Spinal cord (tissue), 10 donors: ENCODE measurements around the gene SPATA31D4. TPM values are rescaled to one million over a fixed set of nuclear protein-coding genes. Genes with fewer than 3 reads are reported as not detected.
"Not testable (repeated sequence)": the region's sequence is repeated elsewhere in the genome, so short reads cannot be mapped to it uniquely, and the experiment has no call there.

Experiments used
- DNase-seq, 6 donors: peaks; one replicate each; pipeline versions ENCODE4 v3.0.0 to v3.0.0-alpha.2; 2013 to 2015; ENCODE audit warnings: low spot score in 6 of 6, low read depth in 4 of 6
- H3K27ac ChIP-seq: one replicate; pipeline ENCODE4 v1.5.1; 2013; ENCODE audit warnings: low read depth, low read length, control low read depth
- H3K27me3 ChIP-seq: one replicate; pipeline ENCODE4 v1.6.1; 2013; ENCODE audit warnings: low read length; ENCODE audit not compliant: control insufficient read depth, insufficient read depth
- H3K36me3 ChIP-seq: one replicate; pipeline ENCODE4 v1.6.1; 2013; ENCODE audit warnings: low read length; ENCODE audit not compliant: control insufficient read depth, insufficient read depth
- H3K4me1 ChIP-seq: one replicate; pipeline ENCODE4 v1.6.1; 2013; ENCODE audit warnings: low read length; ENCODE audit not compliant: control insufficient read depth, insufficient read depth
- H3K4me3 ChIP-seq: one replicate; pipeline ENCODE4 v1.5.1; 2013; ENCODE audit warnings: low read depth, low read length, control low read depth
- H3K9me3 ChIP-seq: one replicate; pipeline ENCODE4 v1.6.1; 2013; ENCODE audit warnings: low read length; ENCODE audit not compliant: control insufficient read depth, insufficient read depth
- WGBS: methylation state at CpG from one replicate; pipeline ENCODE4 v1.1.5; 2013; ENCODE audit warnings: missing lambda C conversion rate; ENCODE audit not compliant: insufficient coverage; 5-methylcytosine and 5-hydroxymethylcytosine counted together
- polyA plus RNA-seq, 2 donors: library from polyadenylated mRNA; unstranded; fragments of 120-200 nt; gene quantifications; one replicate each; pipeline ENCODE4 v1.2.1, GENCODE V29; 2013; ENCODE audit not compliant: insufficient read length in 2 of 2
- total RNA-seq, 2 donors: library from RNA; depleted of rRNA in 1 of 2; stranded (reverse); fragments of 120-200 nt in 1 of 2; fragments of >200 nt in 1 of 2; gene quantifications; one replicate each; pipeline versions ENCODE4 v1.2.3 to v1.2.4, GENCODE V29; 2013 to 2014
- donor health status: healthy.

Gene SPATA31D4
- total and polyA plus RNA-seq, 4 donors: not detected

DNA sequence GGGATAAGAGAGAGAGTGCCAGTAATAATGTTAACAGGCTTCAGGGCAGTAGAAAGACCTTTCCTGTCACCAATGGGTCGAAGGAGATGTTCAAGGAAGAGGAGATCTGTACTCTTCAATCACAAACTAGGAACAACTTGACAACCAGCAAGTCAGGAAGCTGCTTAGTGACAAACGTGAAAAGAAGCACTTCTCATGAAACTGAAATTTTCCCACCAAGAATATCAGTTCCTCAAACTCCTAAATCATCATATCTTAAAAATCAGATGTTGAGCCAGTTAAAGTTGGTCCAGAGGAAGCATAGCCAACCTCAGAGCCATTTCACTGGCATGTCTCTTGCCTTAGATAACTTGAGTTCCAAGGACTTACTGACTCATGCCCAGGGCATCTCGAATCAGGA is 20.4 kb downstream of the SPATA31D4 start:
- not testable (repeated sequence) for DNase-seq, H3K36me3 ChIP-seq, H3K9me3 ChIP-seq, H3K4me3 ChIP-seq, H3K27ac ChIP-seq, H3K27me3 ChIP-seq, H3K4me1 ChIP-seq
- no CpG with 5 or more reads among the region's 3 CpGs for WGBS

GRCh38 chr9:81953096-81953495 is 24.9 kb downstream of the SPATA31D4 start:
- no peak overlapping the region for H3K27ac ChIP-seq
- H3K27me3 ChIP-seq: no peaks in the 10 kb centered on the region
- no peak overlapping the region for H3K4me3 ChIP-seq
- WGBS: no CpG with 5 or more reads among the region's 1 CpG
- no peaks in the 10 kb centered on the region for H3K36me3 ChIP-seq
- no peaks in the 10 kb centered on the region for H3K4me1 ChIP-seq
- H3K9me3 ChIP-seq: peaks cover 11% of the 10 kb centered on the region
- DNase-seq: no peak

- Histone ChIP-seq H3K36me3 (no peaks in the 10 kb centered on the region), H3K9me3 (peaks cover 11% of the 10 kb centered on the region), H3K27me3 (no peaks in the 10 kb centered on the region), H3K4me3 (no peak overlapping the region), H3K4me1 (no peaks in the 10 kb centered on the region), H3K27ac (no peak overlapping the region)
- no peak for DNase-seq
These were observed 27.4 kb downstream of the SPATA31D4 start for GRCh38 chr9:81955625-81956024.

- WGBS: no CpG with 5 or more reads among the region's 6 CpGs
- Histone ChIP-seq H3K36me3 (no peaks in the 10 kb centered on the region), H3K27ac (no peak overlapping the region), H3K27me3 (no peaks in the 10 kb centered on the region), H3K4me3 (no peak overlapping the region), H3K9me3 (no peaks in the 10 kb centered on the region), H3K4me1 (no peaks in the 10 kb centered on the region)
- DNase-seq: no peak
These were observed 36.3 kb downstream of the SPATA31D4 start for GRCh38 chr9:81964218-81965171.

- Histone ChIP-seq H3K9me3 (no peaks in the 10 kb centered on the region), H3K27me3 (no peaks in the 10 kb centered on the region), H3K4me1 (no peaks in the 10 kb centered on the region), H3K27ac (no peak overlapping the region), H3K4me3 (no peak overlapping the region), H3K36me3 (no peaks in the 10 kb centered on the region)
- 94% methylated on average over 3 of the region's 3 CpGs for WGBS
- no peak for DNase-seq
These were observed 39.8 kb downstream of the SPATA31D4 start for GRCh38 chr9:81968026-81968425.

DNA sequence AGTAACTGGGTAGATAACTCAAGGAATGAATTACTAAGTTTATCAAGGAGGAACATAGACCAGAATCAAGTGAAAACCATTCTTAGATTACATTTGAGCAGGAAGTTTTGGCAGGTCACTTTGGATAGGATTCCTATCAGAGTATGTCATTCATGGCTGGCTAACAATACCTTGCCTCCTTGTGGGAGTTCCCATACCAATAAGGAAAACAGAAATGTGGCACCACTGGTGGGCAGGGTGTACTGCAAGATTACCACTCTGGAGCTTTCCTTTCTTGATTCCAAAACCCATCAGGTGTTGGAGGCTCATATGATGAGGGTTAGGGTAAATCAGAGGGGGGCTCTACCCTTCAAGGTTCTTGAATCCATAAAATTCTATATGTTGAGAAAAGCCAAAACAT is 41.7 kb downstream of the SPATA31D4 start:
- no peaks in the 10 kb centered on the region for H3K9me3 ChIP-seq
- H3K4me3 ChIP-seq: no peak overlapping the region
- H3K4me1 ChIP-seq: no peaks in the 10 kb centered on the region
- H3K27ac ChIP-seq: no peak overlapping the region
- H3K27me3 ChIP-seq: no peaks in the 10 kb centered on the region
- no peaks in the 10 kb centered on the region for H3K36me3 ChIP-seq
- DNase-seq: no peak

DNA sequence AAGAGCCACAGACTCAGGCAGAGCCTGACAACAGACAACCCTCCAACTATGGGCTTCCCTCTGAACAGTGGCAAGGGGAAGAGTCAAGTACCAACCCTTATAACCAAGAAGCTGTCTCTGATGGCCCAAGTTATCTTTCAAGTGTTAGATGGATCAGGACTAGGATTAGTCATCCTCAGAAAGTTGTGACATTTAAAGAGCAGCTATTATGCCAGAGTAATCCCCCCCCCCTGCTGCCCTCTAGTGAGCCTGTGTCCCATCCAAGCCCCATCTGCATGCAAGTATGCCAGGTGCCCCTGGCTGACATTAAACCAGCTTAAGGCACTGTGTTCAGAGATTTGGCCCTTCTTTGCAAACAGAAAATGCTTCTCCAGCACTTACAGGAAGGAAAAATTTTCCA is 43.5 kb downstream of the SPATA31D4 start:
- no peaks in the 10 kb centered on the region for H3K4me1 ChIP-seq
- no peaks in the 10 kb centered on the region for H3K27me3 ChIP-seq
- DNase-seq: no peak
- H3K4me3 ChIP-seq: no peak overlapping the region
- H3K9me3 ChIP-seq: no peaks in the 10 kb centered on the region
- H3K36me3 ChIP-seq: no peaks in the 10 kb centered on the region
- H3K27ac ChIP-seq: no peak overlapping the region

GRCh38 chr9:81974764-81975163 is 46.5 kb downstream of the SPATA31D4 start:
- Histone ChIP-seq H3K36me3 (no peaks in the 10 kb centered on the region), H3K27me3 (no peaks in the 10 kb centered on the region), H3K27ac (no peak overlapping the region), H3K4me3 (no peak overlapping the region), H3K4me1 (no peaks in the 10 kb centered on the region), H3K9me3 (no peaks in the 10 kb centered on the region)
- no peak for DNase-seq
- no CpG with 5 or more reads among the region's 5 CpGs for WGBS

GRCh38 chr9:81976351-81976750 is 48.1 kb downstream of the SPATA31D4 start:
- H3K9me3 ChIP-seq: no peaks in the 10 kb centered on the region
- H3K4me3 ChIP-seq: no peak overlapping the region
- 93% methylated on average over 11 of the region's 11 CpGs for WGBS
- no peaks in the 10 kb centered on the region for H3K36me3 ChIP-seq
- H3K27me3 ChIP-seq: no peaks in the 10 kb centered on the region
- no peak overlapping the region for H3K27ac ChIP-seq
- H3K4me1 ChIP-seq: no peaks in the 10 kb centered on the region
- DNase-seq: no peak

- Histone ChIP-seq H3K4me1 (no peaks in the 10 kb centered on the region), H3K9me3 (no peaks in the 10 kb centered on the region), H3K27me3 (no peaks in the 10 kb centered on the region), H3K36me3 (no peaks in the 10 kb centered on the region), H3K27ac (no peak overlapping the region), H3K4me3 (no peak overlapping the region)
- no peak for DNase-seq
- WGBS: 100% methylated on average over 1 of the region's 2 CpGs
These were observed 51.0 kb downstream of the SPATA31D4 start for GRCh38 chr9:81979196-81979595.
